ENCODE data around the gene WDR36.

WDR36 gene

DNA sequence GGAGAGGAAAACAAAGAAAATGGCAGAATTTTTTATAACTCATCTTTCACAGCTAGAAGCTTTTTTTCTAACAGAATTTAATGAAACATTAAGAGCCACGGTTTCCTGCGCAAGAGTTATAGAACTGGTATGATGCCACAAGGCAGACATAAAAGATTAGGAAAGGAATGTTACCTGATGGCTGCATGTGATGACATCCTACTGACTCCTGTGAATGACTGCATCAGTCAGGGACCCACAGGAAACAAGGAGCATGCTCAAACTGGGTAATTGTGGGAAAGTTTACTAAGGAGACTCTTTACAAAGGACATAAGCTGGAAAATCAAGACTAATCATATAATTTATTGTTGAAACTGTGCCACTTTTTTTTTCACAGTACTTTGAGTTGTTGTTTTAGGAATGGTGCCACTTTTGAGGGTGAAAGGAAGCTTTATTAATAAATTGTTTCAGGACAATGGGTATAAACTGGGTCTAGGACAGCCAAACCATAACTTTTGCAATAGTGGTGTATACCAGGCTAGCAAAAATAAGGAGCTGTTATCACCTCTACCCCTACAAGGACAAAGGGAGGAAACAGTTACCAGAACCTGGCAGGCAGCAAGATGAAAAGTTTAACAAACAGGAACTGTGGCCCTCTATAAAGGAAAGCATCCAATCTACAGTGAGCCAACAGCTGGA lies 25.7 kb upstream of the WDR36 start:
- H3K4me3 ChIP-seq (replicated peaks; ENCODE audit: low read depth, low read length), result no peak overlapping the region
- TF ChIP-seq, protein P1, sequence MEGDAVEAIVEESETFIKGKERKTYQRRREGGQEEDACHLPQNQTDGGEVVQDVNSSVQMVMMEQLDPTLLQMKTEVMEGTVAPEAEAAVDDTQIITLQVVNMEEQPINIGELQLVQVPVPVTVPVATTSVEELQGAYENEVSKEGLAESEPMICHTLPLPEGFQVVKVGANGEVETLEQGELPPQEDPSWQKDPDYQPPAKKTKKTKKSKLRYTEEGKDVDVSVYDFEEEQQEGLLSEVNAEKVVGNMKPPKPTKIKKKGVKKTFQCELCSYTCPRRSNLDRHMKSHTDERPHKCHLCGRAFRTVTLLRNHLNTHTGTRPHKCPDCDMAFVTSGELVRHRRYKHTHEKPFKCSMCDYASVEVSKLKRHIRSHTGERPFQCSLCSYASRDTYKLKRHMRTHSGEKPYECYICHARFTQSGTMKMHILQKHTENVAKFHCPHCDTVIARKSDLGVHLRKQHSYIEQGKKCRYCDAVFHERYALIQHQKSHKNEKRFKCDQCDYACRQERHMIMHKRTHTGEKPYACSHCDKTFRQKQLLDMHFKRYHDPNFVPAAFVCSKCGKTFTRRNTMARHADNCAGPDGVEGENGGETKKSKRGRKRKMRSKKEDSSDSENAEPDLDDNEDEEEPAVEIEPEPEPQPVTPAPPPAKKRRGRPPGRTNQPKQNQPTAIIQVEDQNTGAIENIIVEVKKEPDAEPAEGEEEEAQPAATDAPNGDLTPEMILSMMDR (IDR thresholded peaks at IDR 0.05; ENCODE audit: low read depth, low read length, missing control alignments), result no peak
- DNase-seq (ENCODE audit: extremely low read depth, low read depth), result no peak

DNA sequence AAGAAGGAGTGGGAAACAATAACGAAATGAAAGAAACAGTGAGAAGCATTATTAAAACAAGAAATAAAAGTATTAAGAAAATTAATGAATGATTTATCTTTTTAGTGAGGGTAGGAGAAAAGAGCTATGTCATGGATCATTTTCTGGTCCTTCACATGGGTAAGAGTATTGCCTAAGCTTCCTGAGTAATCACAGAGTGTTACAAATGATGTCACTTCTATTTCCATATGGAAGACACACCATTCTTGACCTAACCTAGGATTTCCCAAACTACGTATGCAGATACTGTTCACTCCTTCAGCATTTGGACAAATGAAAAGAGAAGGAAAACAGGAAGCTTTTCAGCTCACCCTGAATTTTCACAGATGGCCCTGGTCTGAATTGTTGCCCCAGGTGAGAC lies 23.9 kb upstream of the WDR36 start:
- H3K4me3 ChIP-seq (replicated peaks; ENCODE audit: low read depth, low read length), result no peak overlapping the region
- DNase-seq (ENCODE audit: extremely low read depth, low read depth), result no peak
- TF ChIP-seq, protein P1 (IDR thresholded peaks at IDR 0.05; ENCODE audit: low read depth, low read length, missing control alignments), result no peak

DNA sequence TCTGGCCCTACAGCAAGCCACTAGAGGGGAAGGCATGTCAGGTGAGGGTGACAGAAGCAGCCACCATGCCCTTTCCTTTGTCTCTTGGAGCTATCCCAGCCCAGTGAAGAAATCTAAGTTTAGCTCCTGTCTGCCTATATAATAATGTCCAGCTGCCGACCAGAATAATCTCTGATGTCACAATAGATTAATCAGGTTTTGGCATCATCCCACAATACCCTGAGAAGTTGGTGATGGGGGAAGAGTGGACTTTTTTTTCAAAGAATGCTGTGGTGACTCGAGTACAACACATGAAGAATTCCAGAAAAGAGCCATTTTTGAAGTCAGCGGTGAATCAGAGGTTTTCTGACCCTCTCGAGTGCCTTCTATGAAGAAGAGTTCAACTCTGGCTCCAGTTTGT lies 22.3 kb upstream of the WDR36 start:
- no peak for DNase-seq (ENCODE audit: extremely low read depth, low read depth)
- H3K4me3 ChIP-seq (replicated peaks; ENCODE audit: low read depth, low read length), result no peak overlapping the region

DNA sequence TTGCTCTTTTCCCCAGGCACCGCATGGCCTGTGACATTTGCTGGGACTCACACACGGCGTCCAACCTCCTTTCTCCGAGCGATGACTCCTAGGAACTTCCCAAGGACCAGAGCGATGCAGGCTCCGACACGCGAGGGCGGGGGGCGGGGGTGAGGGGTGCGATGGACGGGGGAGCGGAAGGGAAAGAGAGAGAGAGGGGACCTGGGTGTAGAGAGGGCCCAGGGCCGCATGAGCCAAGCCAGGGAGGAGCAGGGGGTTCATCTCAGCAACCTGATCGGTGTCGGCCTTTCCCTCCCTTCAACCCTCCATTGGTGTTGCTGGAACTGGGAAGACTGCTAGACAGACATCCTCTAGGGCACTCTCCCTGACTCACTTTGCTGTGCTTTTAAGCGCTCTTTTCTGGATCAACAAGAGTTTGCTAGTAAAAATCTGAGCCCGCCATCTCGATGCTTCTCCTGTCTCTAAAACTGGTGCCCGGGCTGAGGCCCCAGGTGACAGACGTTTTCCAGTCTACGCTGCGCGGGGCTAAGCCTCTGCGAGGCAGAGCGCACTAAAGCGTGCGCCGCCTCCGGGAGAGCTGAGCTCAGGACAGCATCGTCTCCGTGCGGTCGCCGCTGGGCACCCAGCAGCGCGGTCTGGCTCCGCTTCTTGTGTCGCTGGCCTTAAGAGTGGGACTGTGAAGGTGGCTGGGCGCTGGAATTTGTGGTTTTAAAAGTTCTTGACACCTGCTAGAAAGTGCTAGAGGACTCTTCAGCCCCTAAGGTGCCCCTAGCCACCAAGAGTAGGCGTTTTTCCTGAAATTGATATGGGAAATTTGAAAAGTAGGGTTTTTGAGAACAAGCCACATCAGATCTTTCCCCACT lies 21.6 kb upstream of the WDR36 start:
- no peak for DNase-seq (ENCODE audit: extremely low read depth, low read depth)
- TF ChIP-seq, protein P1 (IDR thresholded peaks at IDR 0.05; ENCODE audit: low read depth, low read length, missing control alignments), result no peak
- H3K4me3 ChIP-seq (replicated peaks; ENCODE audit: low read depth, low read length), result no peak overlapping the region

More for the DNA sequence above, 22.3 kb upstream of the WDR36 start:
- TF ChIP-seq, protein P1 (IDR thresholded peaks at IDR 0.05; ENCODE audit: low read depth, low read length, missing control alignments), result no peak

DNA sequence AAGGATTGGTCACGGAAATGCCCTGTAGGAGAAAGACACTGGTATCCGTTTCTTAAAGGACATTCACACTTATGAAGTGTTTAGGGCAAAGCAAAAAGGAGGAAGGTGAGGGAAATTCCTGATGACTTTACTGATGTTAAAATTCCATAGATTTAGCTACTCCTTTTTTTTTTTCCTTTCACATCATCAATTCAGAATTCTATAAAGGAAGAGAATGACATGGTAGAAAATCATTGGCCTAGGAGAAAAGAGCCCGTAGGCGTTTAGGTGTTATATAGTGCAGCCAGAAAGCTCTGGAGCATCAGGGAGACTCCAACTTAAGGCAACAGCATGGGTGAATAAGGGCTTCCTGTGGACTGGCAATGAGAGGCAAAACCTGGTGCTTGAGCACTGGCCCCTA lies 20.7 kb upstream of the WDR36 start, which contains the start of gene TSLP:
Gene TSLP, plus strand, starts transcription at position 301 of the 400 bp plus-strand sequence. CDS start 178 bp downstream, outside the sequence.
- no peak within 1 kb of the TSS for H3K4me3 ChIP-seq (replicated peaks; ENCODE audit: low read depth, low read length)
- TF ChIP-seq, protein P1 (IDR thresholded peaks at IDR 0.05; ENCODE audit: low read depth, low read length, missing control alignments), result no peak

DNA sequence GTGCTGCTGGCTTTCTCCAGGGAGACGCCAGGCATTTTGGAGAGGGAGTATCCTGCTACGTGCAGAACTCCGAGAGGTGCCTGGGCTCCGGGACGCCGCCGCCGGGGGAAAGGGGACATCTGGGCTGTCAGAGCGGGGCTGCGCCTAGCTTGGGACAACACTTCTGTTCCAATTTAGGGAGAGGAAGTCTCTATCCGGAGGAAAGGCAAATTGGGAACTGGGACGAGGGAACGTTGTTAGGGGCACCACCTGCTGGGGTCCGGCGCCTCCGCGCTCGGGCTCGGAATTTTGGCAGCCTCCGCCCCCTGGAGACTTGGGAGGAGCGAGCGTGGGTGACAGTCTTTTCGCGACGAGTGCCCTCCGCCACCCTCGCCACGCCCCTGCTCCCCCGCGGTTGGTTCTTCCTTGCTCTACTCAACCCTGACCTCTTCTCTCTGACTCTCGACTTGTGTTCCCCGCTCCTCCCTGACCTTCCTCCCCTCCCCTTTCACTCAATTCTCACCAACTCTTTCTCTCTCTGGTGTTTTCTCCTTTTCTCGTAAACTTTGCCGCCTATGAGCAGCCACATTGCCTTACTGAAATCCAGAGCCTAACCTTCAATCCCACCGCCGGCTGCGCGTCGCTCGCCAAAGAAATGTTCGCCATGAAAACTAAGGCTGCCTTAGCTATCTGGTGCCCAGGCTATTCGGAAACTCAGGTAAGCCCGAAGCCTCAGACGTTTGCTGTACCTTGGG lies 19.0 kb upstream of the WDR36 start:
- TF ChIP-seq, protein P1 (IDR thresholded peaks at IDR 0.05; ENCODE audit: low read depth, low read length, missing control alignments), result no peak
- peak overlapping the region; percentile 40 for H3K4me3 ChIP-seq (replicated peaks; ENCODE audit: low read depth, low read length)
- no peak for DNase-seq (ENCODE audit: extremely low read depth, low read depth)

More for the DNA sequence above, 20.7 kb upstream of the WDR36 start, which contains the start of gene TSLP:
- DNase-seq (ENCODE audit: extremely low read depth, low read depth), result no peak

Data from HFF-Myc (cell line).